Testis (tissue), 2 donors: ENCODE data around the gene THADA.

ENCODE experiments used
- POLR2A ChIP-seq: fragments of 450-650 bp; IDR thresholded peaks from one replicate; pipeline ENCODE4 v1.6.1; 2017; ENCODE audit warnings: antibody characterized with exemption, mild to moderate bottlenecking, moderate library complexity
- TF ChIP-seq, protein P1 (sequence below), 3 experiments: fragments of 450-650 bp in 2 of 3; fragments of 200-600 bp in 1 of 3; sonication (generic) in 1 of 3; IDR thresholded peaks; one replicate each; pipeline ENCODE4 v1.5.1; 2016 to 2019; ENCODE audit warnings: antibody characterized with exemption in 3 of 3, mild to moderate bottlenecking in 2 of 3, moderate library complexity in 1 of 3

DNA sequence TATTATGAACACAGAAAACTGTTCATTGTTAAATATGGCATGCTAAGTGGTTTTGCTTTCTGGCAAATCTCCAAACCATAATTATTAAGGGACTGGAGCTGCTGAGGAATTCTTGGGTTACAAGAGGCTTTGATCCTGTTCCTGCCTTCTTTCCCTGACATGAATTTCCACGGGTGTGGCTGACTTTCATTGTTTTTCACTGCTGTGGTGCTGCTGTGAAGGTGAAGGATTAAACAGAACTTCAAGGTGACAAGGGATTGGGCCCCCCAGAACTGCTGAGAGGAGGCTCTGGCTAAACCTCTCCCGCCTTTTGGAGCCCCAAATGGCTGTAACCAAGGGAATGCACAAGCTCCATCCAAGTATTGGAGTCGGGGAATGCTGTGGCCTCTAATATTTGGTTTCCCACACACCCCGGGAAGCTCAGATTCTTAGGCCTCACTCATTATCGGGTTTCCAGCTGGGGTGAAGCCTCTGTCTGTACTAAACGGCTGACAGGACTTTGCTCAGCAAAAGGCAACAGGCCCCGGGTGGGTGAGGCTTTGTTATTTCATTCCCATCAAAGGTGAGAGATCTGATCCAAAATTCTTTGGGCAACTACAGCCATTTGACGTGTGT, 340.4 kb downstream of the THADA start:
- TF ChIP-seq, protein P1, sequence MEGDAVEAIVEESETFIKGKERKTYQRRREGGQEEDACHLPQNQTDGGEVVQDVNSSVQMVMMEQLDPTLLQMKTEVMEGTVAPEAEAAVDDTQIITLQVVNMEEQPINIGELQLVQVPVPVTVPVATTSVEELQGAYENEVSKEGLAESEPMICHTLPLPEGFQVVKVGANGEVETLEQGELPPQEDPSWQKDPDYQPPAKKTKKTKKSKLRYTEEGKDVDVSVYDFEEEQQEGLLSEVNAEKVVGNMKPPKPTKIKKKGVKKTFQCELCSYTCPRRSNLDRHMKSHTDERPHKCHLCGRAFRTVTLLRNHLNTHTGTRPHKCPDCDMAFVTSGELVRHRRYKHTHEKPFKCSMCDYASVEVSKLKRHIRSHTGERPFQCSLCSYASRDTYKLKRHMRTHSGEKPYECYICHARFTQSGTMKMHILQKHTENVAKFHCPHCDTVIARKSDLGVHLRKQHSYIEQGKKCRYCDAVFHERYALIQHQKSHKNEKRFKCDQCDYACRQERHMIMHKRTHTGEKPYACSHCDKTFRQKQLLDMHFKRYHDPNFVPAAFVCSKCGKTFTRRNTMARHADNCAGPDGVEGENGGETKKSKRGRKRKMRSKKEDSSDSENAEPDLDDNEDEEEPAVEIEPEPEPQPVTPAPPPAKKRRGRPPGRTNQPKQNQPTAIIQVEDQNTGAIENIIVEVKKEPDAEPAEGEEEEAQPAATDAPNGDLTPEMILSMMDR (IDR thresholded peaks at IDR 0.05): no peak
- TF ChIP-seq POLR2A: no peak
